ENCODE data around the gene EPHA3. TPM values are rescaled to one million over a fixed set of nuclear protein-coding genes. Genes with fewer than 3 reads are reported as not detected.

EPHA3 gene
- total and polyA plus RNA-seq, 2 donors (not counting 1 experiment from before 2014, with no cell fraction given) = 0.23 to 0.99 TPM

GRCh38 chr3:89368846-89369245 is 261.4 kb downstream of the EPHA3 start:
- H3K79me2 ChIP-seq (ENCODE audit: control insufficient read depth, insufficient read depth, low read length) = no peaks in the 10 kb centered on the region
- H2AFZ ChIP-seq (ENCODE audit: low read length) = no peak overlapping the region
- H3K9ac ChIP-seq (ENCODE audit: insufficient read depth, low read length) = no peak overlapping the region
- H3K4me2 ChIP-seq (ENCODE audit: extremely low read depth, insufficient read depth, low read length) = no peak overlapping the region
- peak in 1 of 2 donors; percentile 27 for DNase-seq (ENCODE audit: low read depth in 2 of 2)
- no peaks in the 10 kb centered on the region for H3K9me3 ChIP-seq (ENCODE audit: control insufficient read depth, insufficient read depth, low read depth, low read length)
- TF ChIP-seq EZH2 (IDR thresholded peaks at IDR 0.05; ENCODE audit: low read length, missing control alignments) = no peak
- no peak overlapping the region for H3K27ac ChIP-seq (ENCODE audit: insufficient read depth, low read length)
- H3K4me3 ChIP-seq (replicated peaks in 1 of 4; ENCODE audit: control extremely low read depth in 1 of 4, insufficient read depth in 1 of 4, low read depth in 3 of 4, low read length in 4 of 4) = no peak overlapping the region
- no peaks in the 10 kb centered on the region for H3K27me3 ChIP-seq (ENCODE audit: control insufficient read depth, insufficient read depth, low read length)
- no peaks in the 10 kb centered on the region for H4K20me1 ChIP-seq (ENCODE audit: control insufficient read depth, extremely low read depth, insufficient read depth, low read length)
- no peaks in the 10 kb centered on the region for H3K4me1 ChIP-seq (ENCODE audit: control insufficient read depth, extremely low read depth, insufficient read depth, low read length)
- H3K36me3 ChIP-seq (ENCODE audit: control insufficient read depth, insufficient read depth, low read length) = no peaks in the 10 kb centered on the region

DNA sequence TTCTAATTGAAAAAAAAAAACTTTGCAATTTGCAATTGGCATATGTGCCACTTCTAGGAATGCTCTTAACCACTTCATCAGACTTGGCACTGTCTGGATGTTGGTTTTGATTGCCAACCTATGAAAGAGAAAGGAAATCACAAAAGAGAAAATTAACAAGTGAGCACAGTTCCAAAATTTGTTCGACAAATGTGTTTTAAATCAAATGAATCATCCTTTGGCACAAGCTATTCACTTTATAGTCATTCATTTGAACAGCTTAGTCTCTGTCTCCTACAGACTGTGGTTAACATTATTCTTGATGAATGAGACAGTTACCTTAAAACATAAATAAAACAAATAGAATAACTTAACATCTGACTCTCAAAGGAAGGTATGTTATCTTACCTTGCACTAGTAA is 265.0 kb downstream of the EPHA3 start:
- H3K27ac ChIP-seq (ENCODE audit: insufficient read depth, low read length) = no peak overlapping the region
- no peak overlapping the region for H2AFZ ChIP-seq (ENCODE audit: low read length)
- H4K20me1 ChIP-seq (ENCODE audit: control insufficient read depth, extremely low read depth, insufficient read depth, low read length) = no peaks in the 10 kb centered on the region
- TF ChIP-seq CTCF (conservative IDR thresholded peaks at IDR 0.05 in 1 of 2, IDR thresholded peaks at IDR 0.05 in 1 of 2; ENCODE audit: low read depth in 1 of 2, low read length in 2 of 2) = no peak
- no peak for TF ChIP-seq EZH2 (IDR thresholded peaks at IDR 0.05; ENCODE audit: low read length, missing control alignments)
- H3K27me3 ChIP-seq (ENCODE audit: control insufficient read depth, insufficient read depth, low read length) = no peaks in the 10 kb centered on the region
- no peak overlapping the region for H3K4me2 ChIP-seq (ENCODE audit: extremely low read depth, insufficient read depth, low read length)
- H3K4me1 ChIP-seq (ENCODE audit: control insufficient read depth, extremely low read depth, insufficient read depth, low read length) = no peaks in the 10 kb centered on the region
- H3K9me3 ChIP-seq (ENCODE audit: control insufficient read depth, insufficient read depth, low read depth, low read length) = no peaks in the 10 kb centered on the region
- H3K36me3 ChIP-seq (ENCODE audit: control insufficient read depth, insufficient read depth, low read length) = no peaks in the 10 kb centered on the region
- no peaks in the 10 kb centered on the region for H3K79me2 ChIP-seq (ENCODE audit: control insufficient read depth, insufficient read depth, low read length)
- peak in 1 of 2 donors; percentile 87 for DNase-seq (ENCODE audit: low read depth in 2 of 2)
- no peak overlapping the region for H3K4me3 ChIP-seq (replicated peaks in 1 of 4; ENCODE audit: control extremely low read depth in 1 of 4, insufficient read depth in 1 of 4, low read depth in 3 of 4, low read length in 4 of 4)
- H3K9ac ChIP-seq (ENCODE audit: insufficient read depth, low read length) = no peak overlapping the region

GRCh38 chr3:89373434-89373833 is 266.0 kb downstream of the EPHA3 start:
- H3K79me2 ChIP-seq (ENCODE audit: control insufficient read depth, insufficient read depth, low read length) = no peaks in the 10 kb centered on the region
- peak in 1 of 2 donors; percentile 30 for DNase-seq (ENCODE audit: low read depth in 2 of 2)
- no peak overlapping the region for H3K9ac ChIP-seq (ENCODE audit: insufficient read depth, low read length)
- H3K4me2 ChIP-seq (ENCODE audit: extremely low read depth, insufficient read depth, low read length) = no peak overlapping the region
- H3K36me3 ChIP-seq (ENCODE audit: control insufficient read depth, insufficient read depth, low read length) = no peaks in the 10 kb centered on the region
- H3K4me1 ChIP-seq (ENCODE audit: control insufficient read depth, extremely low read depth, insufficient read depth, low read length) = no peaks in the 10 kb centered on the region
- H3K27me3 ChIP-seq (ENCODE audit: control insufficient read depth, insufficient read depth, low read length) = no peaks in the 10 kb centered on the region
- no peak overlapping the region for H3K27ac ChIP-seq (ENCODE audit: insufficient read depth, low read length)
- no peak overlapping the region for H3K4me3 ChIP-seq (replicated peaks in 1 of 4; ENCODE audit: control extremely low read depth in 1 of 4, insufficient read depth in 1 of 4, low read depth in 3 of 4, low read length in 4 of 4)
- TF ChIP-seq CTCF (conservative IDR thresholded peaks at IDR 0.05 in 1 of 2, IDR thresholded peaks at IDR 0.05 in 1 of 2; ENCODE audit: low read depth in 1 of 2, low read length in 2 of 2) = no peak
- no peak for TF ChIP-seq EZH2 (IDR thresholded peaks at IDR 0.05; ENCODE audit: low read length, missing control alignments)
- H3K9me3 ChIP-seq (ENCODE audit: control insufficient read depth, insufficient read depth, low read depth, low read length) = no peaks in the 10 kb centered on the region
- no peak overlapping the region for H2AFZ ChIP-seq (ENCODE audit: low read length)
- H4K20me1 ChIP-seq (ENCODE audit: control insufficient read depth, extremely low read depth, insufficient read depth, low read length) = no peaks in the 10 kb centered on the region

Data from fibroblast of lung (primary cell).